Prostate gland (tissue), 2 donors: ENCODE measurements around the gene ABTB2.

ENCODE experiments used
- POLR2A ChIP-seq: fragments of 450-650 bp; IDR thresholded peaks from one replicate; pipeline ENCODE4 v1.6.1; 2016; ENCODE audit warnings: antibody characterized with exemption, mild to moderate bottlenecking
- POLR2AphosphoS5 ChIP-seq: sonication (generic); formaldehyde crosslinking; IDR thresholded peaks from one replicate; pipeline ENCODE4 v1.6.1; 2017; ENCODE audit warnings: antibody characterized with exemption
- TF ChIP-seq, protein P1 (sequence below), 4 experiments: fragments of 200-600 bp in 2 of 4; fragments of 450-650 bp in 2 of 4; sonication (generic) in 2 of 4; IDR thresholded peaks; 1 replicate in 3 of 4; 2 replicates in 1 of 4; pipeline ENCODE4 v1.5.1; 2016 to 2019; ENCODE audit warnings: antibody characterized with exemption in 4 of 4, mild to moderate bottlenecking in 2 of 4, moderate library complexity in 2 of 4

DNA sequence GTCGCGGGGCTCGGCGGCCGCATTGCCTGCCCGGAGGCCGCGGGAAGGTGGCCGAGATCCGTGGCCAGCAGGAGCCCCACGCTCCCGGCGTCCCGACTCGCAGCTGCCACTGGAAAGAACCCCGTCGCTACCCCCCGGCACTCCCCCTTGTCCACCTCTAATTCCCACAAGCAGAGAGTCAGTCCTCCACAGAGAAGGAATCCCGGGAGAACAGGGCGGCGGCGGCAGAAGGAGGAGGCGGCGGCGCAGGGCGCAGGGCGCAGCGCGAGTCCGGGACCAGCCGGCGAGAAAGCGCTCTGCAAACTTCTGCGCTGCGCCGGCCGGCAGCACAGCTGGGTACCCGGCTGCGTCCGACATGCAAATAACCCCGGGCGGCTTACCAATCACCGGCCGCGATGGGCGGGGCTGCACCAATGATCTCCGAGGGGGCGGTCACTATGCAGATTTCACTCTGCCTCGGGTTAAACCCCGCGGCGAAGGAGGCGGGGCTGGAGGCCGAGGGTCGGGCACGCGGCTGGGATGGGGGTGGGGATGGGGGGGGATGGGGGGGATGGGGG is at the start of gene ABTB2:
- TF ChIP-seq, protein P1, sequence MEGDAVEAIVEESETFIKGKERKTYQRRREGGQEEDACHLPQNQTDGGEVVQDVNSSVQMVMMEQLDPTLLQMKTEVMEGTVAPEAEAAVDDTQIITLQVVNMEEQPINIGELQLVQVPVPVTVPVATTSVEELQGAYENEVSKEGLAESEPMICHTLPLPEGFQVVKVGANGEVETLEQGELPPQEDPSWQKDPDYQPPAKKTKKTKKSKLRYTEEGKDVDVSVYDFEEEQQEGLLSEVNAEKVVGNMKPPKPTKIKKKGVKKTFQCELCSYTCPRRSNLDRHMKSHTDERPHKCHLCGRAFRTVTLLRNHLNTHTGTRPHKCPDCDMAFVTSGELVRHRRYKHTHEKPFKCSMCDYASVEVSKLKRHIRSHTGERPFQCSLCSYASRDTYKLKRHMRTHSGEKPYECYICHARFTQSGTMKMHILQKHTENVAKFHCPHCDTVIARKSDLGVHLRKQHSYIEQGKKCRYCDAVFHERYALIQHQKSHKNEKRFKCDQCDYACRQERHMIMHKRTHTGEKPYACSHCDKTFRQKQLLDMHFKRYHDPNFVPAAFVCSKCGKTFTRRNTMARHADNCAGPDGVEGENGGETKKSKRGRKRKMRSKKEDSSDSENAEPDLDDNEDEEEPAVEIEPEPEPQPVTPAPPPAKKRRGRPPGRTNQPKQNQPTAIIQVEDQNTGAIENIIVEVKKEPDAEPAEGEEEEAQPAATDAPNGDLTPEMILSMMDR (IDR thresholded peaks at IDR 0.05), result peak in 1 of 4 experiments; percentile 18
- TF ChIP-seq POLR2AphosphoS5, result peak; percentile 97
- TF ChIP-seq POLR2A, result peak; percentile 99
